ENCODE results near the gene CDK13. TPM values are rescaled to one million over a fixed set of nuclear protein-coding genes. Genes with fewer than 3 reads are reported as not detected.
"Not testable (repeated sequence)": the region's sequence is repeated elsewhere in the genome, so short reads cannot be mapped to it uniquely, and the experiment has no call there.

The CDK13 gene
- total RNA-seq, 1 donor from 2014 or later: 24.1 TPM

DNA sequence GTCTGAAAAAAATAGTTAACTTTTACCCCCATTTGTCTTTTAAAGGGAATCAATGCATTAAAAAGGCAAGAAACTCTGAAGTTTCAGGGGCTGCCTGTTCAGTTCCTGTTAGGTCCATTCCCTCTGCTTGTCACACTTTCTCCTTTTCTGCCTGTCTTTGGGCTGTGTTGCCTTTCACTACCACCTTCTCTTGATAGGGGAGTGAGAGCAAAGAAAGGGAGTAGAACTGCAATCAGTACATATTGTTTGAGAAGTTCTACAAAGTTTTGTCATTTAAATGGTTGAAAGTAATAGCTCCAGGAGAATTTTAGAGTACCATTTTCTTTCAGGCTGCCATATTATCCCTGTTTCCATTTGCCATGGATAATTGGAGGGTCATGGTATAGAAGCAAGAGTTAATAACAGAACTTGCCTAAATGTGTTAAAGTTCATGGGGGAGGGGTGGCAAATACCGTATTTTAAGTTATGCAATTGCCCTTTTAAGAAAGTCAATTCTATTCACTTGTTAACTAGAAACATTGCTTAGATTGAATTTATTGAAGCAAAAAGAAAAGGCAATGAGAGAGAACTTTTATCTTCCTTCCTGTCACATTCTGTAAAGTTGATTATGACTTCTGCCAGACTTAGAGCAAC lies 145.8 kb downstream of the CDK13 start:
- ATAC-seq (peak; percentile 54), DNase-seq (ENCODE audit: low spot score) (no peak)

DNA sequence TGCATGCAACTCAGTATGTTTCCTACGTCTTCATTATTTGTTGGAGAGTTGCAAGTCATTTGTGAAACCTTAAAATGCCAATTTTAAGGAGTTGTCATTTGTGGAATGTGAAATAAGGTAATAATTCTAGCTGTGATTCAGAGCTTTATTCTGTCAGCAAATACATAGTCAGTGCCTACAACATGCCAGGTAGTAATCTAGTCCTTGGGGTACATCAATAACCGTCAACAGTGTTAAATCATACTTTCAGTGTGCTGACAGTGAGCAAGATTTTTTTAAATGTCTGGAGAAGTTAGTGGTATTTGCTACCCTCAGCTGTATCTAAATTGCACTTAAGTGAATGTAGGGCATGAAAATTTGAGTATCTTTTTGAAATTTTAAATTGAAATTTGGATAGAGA lies 147.7 kb downstream of the CDK13 start:
- ATAC-seq (no peak), DNase-seq (ENCODE audit: low spot score) (no peak)

DNA sequence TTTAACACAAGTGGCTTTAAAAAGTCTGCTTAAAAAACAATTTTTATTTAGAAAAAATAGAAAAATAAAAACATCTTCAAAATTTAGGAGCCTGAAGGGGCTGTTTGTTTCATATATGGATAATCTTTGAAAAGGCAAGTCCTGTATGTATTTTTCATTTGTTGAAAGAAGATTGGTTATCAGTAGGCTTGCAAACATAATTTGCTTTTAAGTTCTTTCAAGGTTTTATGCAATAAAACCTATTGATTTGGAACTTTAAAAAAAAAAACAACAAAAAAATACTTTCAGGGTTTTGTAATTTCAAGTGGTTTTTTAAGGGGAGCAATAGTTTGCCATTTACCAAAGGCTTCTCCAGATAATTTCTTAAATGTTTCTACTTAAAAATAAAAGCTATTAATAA lies 148.8 kb downstream of the CDK13 start:
- DNase-seq (ENCODE audit: low spot score) (no peak), ATAC-seq (no peak)

DNA sequence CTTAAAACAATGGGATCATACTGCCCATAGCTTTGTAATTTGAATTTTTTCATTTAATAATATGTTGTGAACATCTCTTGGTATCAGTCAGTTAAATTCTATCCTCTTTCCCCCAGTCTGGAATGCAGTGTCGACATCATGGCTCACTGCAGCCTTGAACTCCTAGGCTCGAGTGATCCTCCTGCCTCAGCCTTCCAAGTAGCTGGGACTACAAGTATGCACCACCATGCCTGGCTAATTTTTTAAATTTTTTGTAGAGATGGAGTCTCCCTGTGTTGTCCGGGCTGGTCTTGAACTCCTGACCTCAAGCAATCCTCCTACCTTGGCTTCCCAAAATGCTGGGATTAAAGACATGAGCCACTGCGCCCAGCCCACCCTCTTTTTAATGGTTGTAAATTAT lies 149.8 kb downstream of the CDK13 start:
- ATAC-seq: no peak
- no peak for DNase-seq (ENCODE audit: low spot score)

DNA sequence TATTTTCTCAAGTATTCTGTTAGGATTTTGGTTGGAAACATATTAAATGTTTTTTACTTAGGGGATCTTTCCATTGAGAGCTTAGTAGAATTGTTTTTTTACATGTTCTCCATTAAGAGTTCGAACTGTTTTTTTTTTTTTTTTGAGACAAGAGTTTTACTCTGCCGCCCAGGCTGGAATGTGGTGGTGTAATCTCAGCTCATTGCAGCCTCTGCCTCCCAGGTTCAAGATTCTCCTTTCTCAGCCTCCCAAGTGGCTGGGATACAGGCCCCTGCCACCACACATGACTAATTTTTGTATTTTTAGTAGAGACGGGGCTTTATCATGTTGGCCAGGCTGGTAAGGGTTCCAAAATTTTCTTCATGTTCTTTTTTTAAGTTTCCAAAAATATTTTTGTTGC lies 151.1 kb downstream of the CDK13 start:
- ATAC-seq: no peak
- no peak for DNase-seq (ENCODE audit: low spot score)

DNA sequence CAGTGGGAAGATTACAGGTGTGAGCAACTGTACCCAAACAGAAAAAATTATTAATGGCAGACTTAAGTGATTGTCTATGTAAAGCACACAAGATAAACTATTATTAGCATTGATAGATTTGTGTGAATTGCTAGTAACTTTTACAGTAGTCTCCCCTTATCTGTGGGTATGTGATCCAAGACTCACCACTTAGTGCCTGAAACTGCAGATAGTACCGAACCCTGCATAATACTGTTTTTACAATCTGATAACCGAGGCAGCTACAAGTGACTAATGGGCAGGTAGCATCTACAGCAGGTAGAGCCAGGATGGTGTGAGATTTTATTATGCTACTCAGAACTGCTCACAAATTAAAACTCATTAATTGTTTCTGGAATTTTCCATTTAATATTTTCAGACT lies 152.8 kb downstream of the CDK13 start:
- ATAC-seq (no peak), DNase-seq (ENCODE audit: low spot score) (no peak)

DNA sequence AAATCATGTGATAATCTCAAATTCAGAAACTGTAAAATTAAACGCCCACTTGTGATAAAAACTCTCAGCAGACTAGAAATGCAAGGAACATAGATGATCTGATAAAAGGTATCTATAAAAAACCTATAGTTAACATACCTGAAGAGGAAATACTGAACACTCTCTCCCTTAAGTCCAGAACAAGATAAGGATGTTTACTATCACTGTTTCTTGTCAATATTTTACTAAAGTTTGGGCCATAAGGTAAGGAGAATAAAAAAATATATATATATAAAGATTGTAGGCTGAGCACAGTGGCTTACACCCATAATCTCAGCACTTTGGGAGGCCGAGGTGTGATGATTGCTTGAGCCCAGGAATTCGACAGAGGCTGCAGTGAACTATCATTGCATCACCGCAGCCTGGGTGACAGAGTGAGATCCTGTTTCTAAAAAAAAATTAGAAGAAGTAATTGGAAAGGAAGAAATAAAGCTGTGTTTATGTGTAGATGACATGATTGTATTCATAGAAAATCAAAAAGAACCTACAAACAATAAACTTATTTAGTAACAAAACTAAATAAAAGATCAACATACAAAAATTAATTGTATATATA lies 155.9 kb downstream of the CDK13 start:
- ATAC-seq (peak; percentile 42), DNase-seq (ENCODE audit: low spot score) (no peak)

DNA sequence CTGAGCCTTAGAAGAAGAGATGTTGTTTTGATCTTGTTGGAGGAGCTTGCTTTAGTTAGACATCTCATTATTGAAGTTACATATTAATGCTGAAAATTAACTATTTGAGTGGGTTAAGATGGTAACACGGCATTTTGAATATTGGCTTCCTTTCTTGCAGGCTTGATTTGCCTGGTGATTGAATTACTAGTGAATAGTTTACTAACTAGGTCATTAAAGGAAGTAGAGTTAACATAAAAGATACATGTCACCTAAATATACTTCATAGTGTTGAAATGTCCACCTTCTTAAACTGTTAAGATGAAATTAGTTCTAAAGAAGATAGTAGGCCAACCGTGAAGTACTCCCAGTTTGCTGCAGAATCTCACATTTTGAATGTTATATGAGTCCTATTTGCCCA lies 165.9 kb downstream of the CDK13 start:
- DNase-seq (ENCODE audit: low spot score) (no peak), ATAC-seq (no peak)

DNA sequence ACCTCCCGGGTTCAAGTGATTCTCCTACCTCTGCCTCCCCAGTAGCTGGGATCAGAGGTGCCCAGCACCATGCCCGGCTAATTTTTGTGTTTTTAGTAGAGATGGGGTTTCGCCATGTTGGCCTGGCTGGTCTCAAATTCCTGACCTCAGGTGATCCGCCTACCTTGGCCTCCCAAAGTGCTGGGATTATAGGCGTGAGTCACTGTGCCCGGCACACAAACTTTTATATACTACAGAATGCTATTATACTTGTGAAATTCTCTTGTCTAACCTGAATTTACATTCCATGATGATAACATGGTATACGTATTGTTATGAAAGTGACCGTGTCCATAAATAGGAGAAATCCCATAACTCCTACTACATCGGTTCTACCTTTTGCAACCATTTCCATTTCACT lies 167.1 kb downstream of the CDK13 start:
- not testable (repeated sequence) for DNase-seq (ENCODE audit: low spot score); ATAC-seq

DNA sequence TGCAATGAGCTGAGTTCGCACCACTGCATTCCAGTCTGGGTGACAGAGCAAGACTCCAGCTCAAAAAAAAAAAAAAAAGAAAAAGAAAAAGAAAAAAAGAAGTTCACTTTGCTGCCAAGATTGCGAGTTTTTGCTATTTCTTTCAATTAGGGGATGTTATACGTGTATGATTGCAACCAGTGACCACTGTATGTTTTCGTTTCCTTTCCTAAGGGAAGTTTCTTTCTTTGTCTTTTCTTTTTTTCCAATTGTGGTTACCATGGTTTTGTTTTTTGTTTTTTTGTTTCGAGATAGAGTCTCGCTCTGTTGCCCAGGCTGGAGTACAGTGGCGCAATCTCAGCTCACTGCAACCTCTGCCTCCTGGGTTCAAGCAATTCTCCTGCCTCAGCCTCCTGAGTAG lies 168.1 kb downstream of the CDK13 start:
- not testable (repeated sequence) for DNase-seq (ENCODE audit: low spot score); ATAC-seq

DNA sequence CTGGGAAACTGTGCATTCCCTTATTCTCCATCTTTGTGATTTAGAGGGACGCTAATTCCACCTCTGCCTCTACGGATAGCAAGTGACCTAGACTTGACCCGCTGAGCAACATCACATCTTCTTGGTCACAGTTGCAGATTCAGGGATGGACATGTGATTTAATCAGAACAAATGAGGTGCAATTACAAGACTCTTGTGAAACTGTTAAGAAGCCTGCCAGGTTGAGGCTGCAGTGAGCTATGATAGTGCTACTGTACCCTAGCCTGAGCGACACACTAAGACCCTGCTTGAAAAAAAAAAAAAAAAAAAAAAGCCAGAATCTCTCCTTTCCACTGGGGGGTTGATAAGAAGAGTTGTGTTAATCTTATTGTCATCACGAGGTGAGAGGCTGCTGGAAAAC lies 170.0 kb downstream of the CDK13 start:
- no peak for DNase-seq (ENCODE audit: low spot score)
- ATAC-seq: no peak

DNA sequence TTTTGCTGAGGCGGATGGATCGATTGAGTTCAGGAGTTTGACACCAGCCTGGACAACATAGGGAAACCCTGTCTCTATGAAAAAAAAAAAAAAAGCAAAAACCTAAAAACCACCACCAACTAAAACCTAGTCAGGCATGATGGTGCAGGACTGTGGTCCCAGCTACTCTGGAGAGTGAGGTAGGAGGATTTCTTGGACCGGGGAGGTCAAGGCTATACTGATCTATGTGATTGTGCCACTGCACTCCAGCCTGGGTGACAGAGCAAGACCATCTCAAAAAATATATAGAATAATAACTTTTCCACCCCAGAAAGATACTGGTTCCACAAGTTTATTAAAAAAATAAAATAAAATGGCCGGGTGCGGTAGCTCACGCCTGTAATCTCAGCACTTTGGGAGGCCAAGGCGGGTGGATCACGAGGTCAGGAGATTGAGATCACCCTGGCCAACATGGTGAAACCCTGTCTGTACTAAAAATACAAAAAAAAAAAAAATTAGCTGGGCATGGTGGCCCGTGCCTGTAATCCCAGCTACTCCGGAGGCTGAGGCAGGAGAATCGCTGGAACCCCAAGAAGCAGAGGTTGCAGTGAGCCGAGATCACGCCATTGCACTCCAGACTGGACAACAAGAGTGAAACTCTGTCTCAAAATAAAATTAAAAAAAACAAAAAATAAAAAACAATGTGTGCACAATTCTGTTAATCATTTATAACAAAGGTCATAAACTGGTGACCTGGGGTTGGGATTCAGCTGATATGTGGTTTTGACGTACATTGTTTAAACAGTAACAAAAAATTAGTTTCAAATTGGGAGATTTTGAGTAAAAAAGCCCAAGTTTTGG lies 172.3 kb downstream of the CDK13 start:
- peak; percentile 81 for ATAC-seq
- peak; percentile 63 for DNase-seq (ENCODE audit: low spot score)

DNA sequence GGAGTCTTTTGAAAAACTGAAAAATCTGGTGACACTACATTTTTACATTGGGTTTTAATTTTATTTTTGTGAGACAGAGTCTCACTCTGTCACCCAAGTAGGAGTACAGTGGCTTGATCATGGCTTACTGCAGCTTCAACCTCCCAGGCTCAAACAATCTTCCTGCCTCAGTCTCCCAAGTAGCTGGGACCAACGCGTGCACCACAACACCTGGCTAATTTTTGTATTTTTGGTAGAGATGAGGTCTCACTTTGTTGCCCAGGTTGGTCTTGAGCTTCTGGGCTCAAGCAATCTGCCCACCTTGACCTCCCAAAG lies 172.8 kb downstream of the CDK13 start:
- ATAC-seq: peak; percentile 57
- no peak for DNase-seq (ENCODE audit: low spot score)

DNA sequence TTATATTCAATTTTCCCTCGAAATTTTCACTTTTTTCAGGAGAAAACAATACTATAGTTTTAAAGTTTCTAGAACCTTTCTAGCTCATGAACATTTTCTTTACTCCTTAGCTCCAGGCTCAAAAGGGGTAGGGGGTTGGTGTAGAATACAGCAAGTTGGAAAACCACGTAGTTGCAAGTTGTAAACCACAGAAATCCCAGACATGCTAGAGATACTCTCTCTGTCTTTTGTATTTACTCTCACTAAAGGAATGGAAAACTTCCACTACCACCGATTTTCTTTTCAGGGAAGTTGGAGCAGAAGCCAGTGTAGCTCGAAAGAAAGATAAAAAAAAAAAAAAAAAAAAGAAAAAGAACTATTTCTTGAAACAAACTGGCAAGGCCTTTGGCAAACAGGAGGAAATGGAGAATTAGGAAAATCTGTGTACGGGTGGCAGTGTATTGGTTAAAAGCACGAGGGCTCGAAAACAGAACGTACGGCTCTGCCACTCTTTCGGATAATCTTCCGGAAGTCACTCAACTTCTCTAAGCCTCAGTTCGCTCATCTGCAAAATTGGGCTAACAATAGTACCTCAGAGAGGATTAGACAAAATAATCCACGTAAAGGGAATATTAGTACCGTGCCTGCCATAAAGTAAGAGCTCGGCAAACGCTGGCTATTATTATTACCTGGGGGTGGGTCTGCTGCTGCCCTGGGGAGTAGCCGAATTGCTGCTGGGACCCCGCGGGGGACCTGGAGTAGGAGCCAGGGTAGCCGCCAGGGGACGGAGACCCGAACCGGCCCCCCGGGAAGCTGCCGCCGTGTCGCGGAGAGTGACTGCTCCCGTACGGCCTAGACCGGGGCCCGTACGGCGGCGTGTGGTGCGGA lies 183.7 kb downstream of the CDK13 start:
- DNase-seq (ENCODE audit: low spot score): no peak
- peak; percentile 61 for ATAC-seq

DNA sequence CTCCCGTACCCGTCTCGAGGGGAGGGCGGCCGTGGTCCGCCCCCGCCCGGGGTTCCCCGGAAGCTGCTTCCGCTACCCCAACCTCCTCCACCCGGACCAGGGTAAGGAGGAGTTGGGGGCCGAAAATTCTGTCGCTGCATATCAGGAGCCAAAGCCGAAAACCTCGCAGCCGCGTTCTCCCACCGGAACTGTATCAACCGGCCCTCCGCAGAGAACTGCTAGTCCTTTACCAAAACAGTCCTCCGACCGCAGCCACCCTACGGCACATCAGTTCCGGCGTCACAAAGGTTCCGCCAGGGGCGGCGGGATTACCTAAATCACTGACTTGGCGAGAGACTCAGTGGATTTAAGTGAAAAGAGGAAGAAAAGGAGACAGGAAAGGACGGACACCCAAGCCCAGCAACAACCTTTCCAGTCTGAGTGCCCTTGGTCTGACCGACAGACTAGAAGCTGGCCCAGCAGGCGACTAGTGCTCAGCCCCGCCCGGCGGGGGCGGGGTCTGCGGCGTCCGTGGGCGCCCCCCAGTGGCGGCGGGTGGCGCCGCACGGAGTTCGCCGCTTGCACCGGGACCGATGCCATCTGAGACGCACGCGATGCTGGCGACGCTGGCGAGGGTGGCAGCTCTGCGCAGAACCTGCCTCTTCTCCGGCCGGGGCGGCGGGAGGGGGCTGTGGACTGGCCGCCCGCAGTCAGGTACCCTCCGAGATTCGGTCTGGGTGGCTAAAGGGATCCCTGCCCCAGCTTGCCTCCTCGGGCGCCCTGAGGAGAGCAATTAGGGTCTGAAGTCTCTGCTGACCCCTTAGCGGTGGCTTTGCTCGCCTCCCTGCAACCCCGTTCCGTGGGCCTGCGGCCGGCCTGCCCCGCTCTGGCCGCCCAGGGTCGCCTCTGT lies 184.6 kb downstream of the CDK13 start, which contains the start of the genes MPLKIP and SUGCT:
Gene MPLKIP (minus strand): TSS at position 195 of the 889 bp plus-strand sequence. CDS start 55 bp downstream, at position 140.
Gene SUGCT (plus strand): TSS at position 578 of the 889 bp plus-strand sequence.
- DNase-seq (ENCODE audit: low spot score) (peak; percentile 92), ATAC-seq (peak; percentile 92)

DNA sequence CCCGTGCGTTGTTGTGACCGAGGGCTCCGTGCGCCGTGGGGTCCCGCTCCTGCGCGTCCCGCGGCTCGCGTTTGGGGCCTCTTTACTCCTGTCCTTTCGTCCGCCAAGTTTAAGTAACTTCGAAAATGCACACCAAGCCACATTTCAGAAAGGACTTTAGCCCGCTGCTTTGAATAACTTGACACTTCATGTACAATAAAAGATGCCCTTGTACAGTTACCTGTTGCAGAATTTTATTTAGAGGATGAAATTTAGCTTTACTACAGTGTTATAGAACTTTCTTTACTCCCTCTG lies 185.2 kb downstream of the CDK13 start:
- ATAC-seq (no peak), DNase-seq (ENCODE audit: low spot score) (no peak)

DNA sequence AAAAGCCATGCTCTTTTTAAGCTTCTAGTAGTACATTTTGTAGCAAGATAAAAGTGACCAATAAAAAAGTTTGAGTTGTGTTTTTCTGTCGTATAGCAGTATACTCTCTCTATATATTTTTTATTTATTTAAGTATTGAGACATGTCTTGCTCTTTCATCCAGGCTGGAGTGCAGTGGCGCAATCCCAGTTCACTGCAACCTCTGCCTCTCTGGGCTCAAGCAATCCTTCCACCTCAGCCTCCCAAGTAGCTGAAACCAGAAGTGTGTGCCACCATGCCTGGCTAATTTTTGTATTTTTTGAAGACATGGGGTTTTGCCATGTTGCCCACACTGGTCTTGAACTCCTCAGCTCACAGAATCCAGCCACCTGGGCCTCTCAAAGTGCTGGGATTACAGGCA lies 187.5 kb downstream of the CDK13 start:
- no peak for ATAC-seq
- DNase-seq (ENCODE audit: low spot score): no peak

DNA sequence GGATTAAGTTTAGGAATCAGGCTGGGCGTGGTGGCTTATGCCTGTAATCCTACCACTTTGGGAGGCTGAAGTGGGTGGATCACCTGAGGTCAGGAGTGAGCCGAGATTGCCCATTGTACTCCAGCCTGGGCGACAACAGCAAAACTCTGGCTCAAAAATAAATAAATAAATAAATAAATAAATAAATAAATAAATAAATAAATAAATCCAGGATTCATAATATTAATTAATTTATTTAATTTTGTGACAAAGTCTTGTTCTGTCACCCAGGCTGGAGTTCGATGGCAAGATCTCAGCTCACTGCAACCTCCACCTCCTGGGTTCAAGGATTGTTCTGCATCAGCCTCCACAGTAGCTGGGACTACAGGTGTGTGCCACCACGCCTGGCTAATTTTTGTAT lies 188.9 kb downstream of the CDK13 start:
- ATAC-seq: no peak
- no peak for DNase-seq (ENCODE audit: low spot score)

DNA sequence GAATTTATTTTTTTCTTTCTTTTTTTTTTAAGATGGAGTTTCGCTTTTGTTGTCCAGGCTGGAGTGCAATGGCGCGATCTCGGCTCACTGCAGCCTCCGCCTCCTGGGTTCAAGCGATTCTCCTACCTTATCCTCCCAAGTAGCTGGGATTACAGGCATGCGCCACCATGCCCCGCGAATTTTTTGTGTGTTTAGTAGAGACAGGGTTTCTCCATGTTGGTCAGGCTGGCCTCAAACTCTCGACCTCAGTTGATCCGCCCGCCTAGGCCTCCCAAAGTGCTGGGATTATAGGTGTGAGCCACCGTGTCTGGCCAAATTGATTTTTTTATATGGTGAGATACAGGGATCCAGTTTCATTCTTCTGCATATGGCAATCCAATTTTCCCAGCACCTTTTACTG lies 189.8 kb downstream of the CDK13 start:
- DNase-seq (ENCODE audit: low spot score); ATAC-seq: not testable (repeated sequence)

DNA sequence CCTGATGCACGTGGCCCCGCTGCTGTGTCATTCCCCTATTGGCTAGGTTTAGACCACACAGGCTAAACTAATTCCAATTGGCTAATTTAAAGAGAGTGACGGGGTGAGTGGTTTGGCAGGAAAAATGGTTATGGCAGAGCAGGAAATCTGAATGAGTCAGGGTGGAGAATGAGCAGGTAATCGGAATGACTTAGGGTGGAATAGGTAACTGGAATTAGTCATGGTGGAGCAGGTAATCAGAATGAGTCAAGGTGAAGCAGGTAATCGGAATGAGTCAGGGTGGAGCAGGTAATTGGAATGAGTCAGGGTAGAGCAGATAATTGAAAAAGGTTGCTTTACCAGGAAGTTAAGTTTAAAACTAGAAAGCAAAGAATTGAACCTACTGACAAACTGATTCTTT lies 191.9 kb downstream of the CDK13 start:
- not testable (repeated sequence) for DNase-seq (ENCODE audit: low spot score); ATAC-seq

Measured in left lobe of liver (tissue), 2 donors.